GM19452 (cell line): ENCODE results near the gene AARS2.
"Not testable (repeated sequence)": the region's sequence is repeated elsewhere in the genome, so short reads cannot be mapped to it uniquely, and the experiment has no call there.

Source experiments
- ATAC-seq: cut with Tn5 transposase; IDR thresholded peaks from one replicate; pipeline ENCODE4 v1.9.1; 2021; ENCODE audit not compliant: unreplicated experiment

Gene AARS2

GRCh38 chr6:44312901-44313788 lies at the start of gene AARS2:
Gene AARS2, minus strand, starts transcription at chr6:44313347. Its CDS starts 24 bp downstream, at chr6:44313323.
- peak; percentile 83 for ATAC-seq

- no peak for ATAC-seq
Measured at GRCh38 chr6:44361947-44362346, 48.8 kb upstream of the AARS2 start.

- no peak for ATAC-seq
Measured at GRCh38 chr6:44359973-44360372, 46.8 kb upstream of the AARS2 start.

- no peak for ATAC-seq
Measured at GRCh38 chr6:44356487-44356886, 43.3 kb upstream of the AARS2 start.

GRCh38 chr6:44355640-44356039 lies 42.5 kb upstream of the AARS2 start:
- ATAC-seq: no peak

- ATAC-seq: no peak
Measured at GRCh38 chr6:44353336-44353735, 40.2 kb upstream of the AARS2 start.

- no peak for ATAC-seq
Measured at GRCh38 chr6:44352259-44352658, 39.1 kb upstream of the AARS2 start.

GRCh38 chr6:44350650-44350994 lies 37.5 kb upstream of the AARS2 start:
- ATAC-seq: not testable (repeated sequence)

GRCh38 chr6:44349904-44350649 lies 36.9 kb upstream of the AARS2 start:
- no peak for ATAC-seq

GRCh38 chr6:44346818-44347217 lies 33.7 kb upstream of the AARS2 start:
- ATAC-seq: not testable (repeated sequence)

GRCh38 chr6:44342489-44342888 lies 29.3 kb upstream of the AARS2 start, which contains the start of gene SPATS1:
Gene SPATS1, plus strand, starts transcription at chr6:44342650. Its CDS starts 446 bp downstream, at chr6:44343096.
- no peak for ATAC-seq

- no peak for ATAC-seq
Measured at GRCh38 chr6:44342052-44342451, 28.9 kb upstream of the AARS2 start.

GRCh38 chr6:44341095-44341890 lies 28.1 kb upstream of the AARS2 start:
- ATAC-seq: no peak

- ATAC-seq: no peak
Measured at GRCh38 chr6:44339763-44340625, 26.8 kb upstream of the AARS2 start.

GRCh38 chr6:44339301-44339700 lies 26.2 kb upstream of the AARS2 start:
- ATAC-seq: no peak

- ATAC-seq: no peak
Measured at GRCh38 chr6:44338228-44339122, 25.3 kb upstream of the AARS2 start.

GRCh38 chr6:44335631-44336030 lies 22.5 kb upstream of the AARS2 start:
- no peak for ATAC-seq

- no peak for ATAC-seq
Measured at GRCh38 chr6:44333942-44334341, 20.8 kb upstream of the AARS2 start.

- ATAC-seq: no peak
Measured at GRCh38 chr6:44333273-44333919, 20.2 kb upstream of the AARS2 start.
